ENCODE measurements around the gene CLSTN1. TPM values are rescaled to one million over a fixed set of nuclear protein-coding genes. Genes with fewer than 3 reads are reported as not detected.

The CLSTN1 gene
- total and polyA plus RNA-seq, 2 donors (not counting 1 experiment from before 2014, with no cell fraction given) = 34.9 to 81.4 TPM

GRCh38 chr1:9861360-9861759 is 37.6 kb upstream of the CLSTN1 start:
- ChIA-PET CTCF (interaction anchor here (0.6 to 14.9 kb wide), 6 partner anchors 11 to 630 kb away, joined by 3 to 281 read pairs (median 13); no protein-coding TSS in a partner anchor), POLR2A (no interaction called here)
- no peaks in the 10 kb centered on the region for H3K4me1 ChIP-seq (ENCODE audit: control insufficient read depth in 2 of 2, insufficient read depth in 2 of 2, low read length in 2 of 2)
- no peak overlapping the region for H3K4me3 ChIP-seq (ENCODE audit: control extremely low read depth in 1 of 5, extremely low read depth in 1 of 5, insufficient read depth in 1 of 5, low read depth in 2 of 5, low read length in 4 of 5)
- ATAC-seq (ENCODE audit: low read depth) = no peak
- H3K9me3 ChIP-seq (ENCODE audit: control extremely low read depth in 1 of 3, control insufficient read depth in 2 of 3, insufficient read depth in 1 of 3, low read length in 2 of 3) = peaks cover 0 to 3% (median 0%) of the 10 kb centered on the region in 3 donors
- no peaks in the 10 kb centered on the region for H3K9me3 Mint-ChIP-seq (ENCODE audit: insufficient read depth)
- no peak overlapping the region for H3K9ac ChIP-seq (ENCODE audit: low read length)
- H3K27ac Mint-ChIP-seq = no peak overlapping the region
- intact Hi-C loops (cut with micrococcal nuclease) = loop anchor here (10.0 kb wide), 1 partner anchor 137 kb away; no protein-coding TSS in a partner anchor
- H3K27me3 Mint-ChIP-seq = no peaks in the 10 kb centered on the region
- no peak for TF ChIP-seq EZH2 (IDR thresholded peaks at IDR 0.05; ENCODE audit: borderline replicate concordance, insufficient read depth, low read depth, low read length, poor library complexity, severe bottlenecking)
- no peaks in the 10 kb centered on the region for H3K27me3 ChIP-seq (replicated peaks in 1 of 4; ENCODE audit: control extremely low read depth in 1 of 4, control insufficient read depth in 3 of 4, insufficient read depth in 4 of 4, low read length in 3 of 4)
- WGBS (ENCODE audit: insufficient coverage) = 88% methylated on average over 7 of the region's 8 CpGs
- H3K4me1 Mint-ChIP-seq = peaks cover 1% of the 10 kb centered on the region
- H3K4me3 Mint-ChIP-seq = no peak overlapping the region
- H3K4me2 ChIP-seq (replicated peaks; ENCODE audit: low read depth, low read length, poor library complexity, severe bottlenecking) = no peak overlapping the region
- H3K36me3 ChIP-seq (replicated peaks in 1 of 2; ENCODE audit: control extremely low read depth in 1 of 2, control insufficient read depth in 1 of 2, extremely low read depth in 1 of 2, insufficient read depth in 2 of 2, low read length in 1 of 2) = no peaks in the 10 kb centered on the region
- DNase-seq = no peak
- no peaks in the 10 kb centered on the region for H4K20me1 ChIP-seq (ENCODE audit: control insufficient read depth, insufficient read depth, low read length, poor library complexity, severe bottlenecking)
- H3K27ac ChIP-seq (ENCODE audit: low read length in 2 of 2) = no peak overlapping the region
- no peaks in the 10 kb centered on the region for H3K79me2 ChIP-seq (ENCODE audit: control insufficient read depth, insufficient read depth, low read length)
- H2AFZ ChIP-seq (ENCODE audit: insufficient read depth, low read depth, low read length, poor library complexity, severe bottlenecking) = no peak overlapping the region

- H3K4me2 ChIP-seq (replicated peaks; ENCODE audit: low read depth, low read length, poor library complexity, severe bottlenecking) = no peak overlapping the region
- intact Hi-C loops (cut with micrococcal nuclease) = loop anchor here (10.0 kb wide), 1 partner anchor 136 kb away; no protein-coding TSS in a partner anchor
- Mint-ChIP-seq H3K4me3 (no peak overlapping the region), H3K9me3 (ENCODE audit: insufficient read depth) (no peaks in the 10 kb centered on the region), H3K27me3 (no peaks in the 10 kb centered on the region), H3K4me1 (peaks cover 1% of the 10 kb centered on the region), H3K27ac (no peak overlapping the region)
- no peaks in the 10 kb centered on the region for H3K4me1 ChIP-seq (ENCODE audit: control insufficient read depth in 2 of 2, insufficient read depth in 2 of 2, low read length in 2 of 2)
- H3K36me3 ChIP-seq (replicated peaks in 1 of 2; ENCODE audit: control extremely low read depth in 1 of 2, control insufficient read depth in 1 of 2, extremely low read depth in 1 of 2, insufficient read depth in 2 of 2, low read length in 1 of 2) = no peaks in the 10 kb centered on the region
- H3K79me2 ChIP-seq (ENCODE audit: control insufficient read depth, insufficient read depth, low read length) = no peaks in the 10 kb centered on the region
- CTCF ChIA-PET = interaction anchor here (0.8 to 14.9 kb wide), 5 partner anchors 11 to 246 kb away, joined by 3 to 281 read pairs (median 16); no protein-coding TSS in a partner anchor
- no peaks in the 10 kb centered on the region for H4K20me1 ChIP-seq (ENCODE audit: control insufficient read depth, insufficient read depth, low read length, poor library complexity, severe bottlenecking)
- peaks cover 0 to 3% (median 0%) of the 10 kb centered on the region in 3 donors for H3K9me3 ChIP-seq (ENCODE audit: control extremely low read depth in 1 of 3, control insufficient read depth in 2 of 3, insufficient read depth in 1 of 3, low read length in 2 of 3)
- DNase-seq (no peak), ATAC-seq (ENCODE audit: low read depth) (no peak)
- POLR2A ChIA-PET = interaction anchor here (0.6 kb wide), 2 partner anchors 74 to 626 kb away, joined by 3 to 4 read pairs; no protein-coding TSS in a partner anchor
- 87% methylated on average over 3 of the region's 5 CpGs for WGBS (ENCODE audit: insufficient coverage)
- H2AFZ ChIP-seq (ENCODE audit: insufficient read depth, low read depth, low read length, poor library complexity, severe bottlenecking) = no peak overlapping the region
- H3K27ac ChIP-seq (ENCODE audit: low read length in 2 of 2) = no peak overlapping the region
- no peaks in the 10 kb centered on the region for H3K27me3 ChIP-seq (replicated peaks in 1 of 4; ENCODE audit: control extremely low read depth in 1 of 4, control insufficient read depth in 3 of 4, insufficient read depth in 4 of 4, low read length in 3 of 4)
- no peak overlapping the region for H3K9ac ChIP-seq (ENCODE audit: low read length)
- TF ChIP-seq EZH2 (IDR thresholded peaks at IDR 0.05; ENCODE audit: borderline replicate concordance, insufficient read depth, low read depth, low read length, poor library complexity, severe bottlenecking) = no peak
- TF ChIP-seq CTCF (IDR thresholded peaks at IDR 0.05) = no peak
- H3K4me3 ChIP-seq (ENCODE audit: control extremely low read depth in 1 of 5, extremely low read depth in 1 of 5, insufficient read depth in 1 of 5, low read depth in 2 of 5, low read length in 4 of 5) = no peak overlapping the region
Observed at GRCh38 chr1:9860887-9861286, 37.1 kb upstream of the CLSTN1 start.

Data from B cell (primary cell).